Esophagus muscularis mucosa (tissue), 4 donors: ENCODE results near the gene RPL12. TPM values are rescaled to one million over a fixed set of nuclear protein-coding genes. Genes with fewer than 3 reads are reported as not detected.

Experiments
- DNase-seq: peaks from one replicate; pipeline ENCODE4 v3.0.0-alpha.2; 2017; ENCODE audit errors: extremely low spot score
- H3K27ac ChIP-seq, 4 donors: fragments of 200-600 bp; sonication (generic); replicated peaks in 1 of 4; 1 replicate in 3 of 4; 2 replicates in 1 of 4; pipeline ENCODE4 v1.5.1; 2016 to 2019; ENCODE audit warnings: mild to moderate bottlenecking in 1 of 4
- H3K27me3 ChIP-seq, 4 donors: fragments of 200-600 bp; sonication (generic); one replicate each; pipeline versions ENCODE4 v1.5.1 to v1.6.0; 2016 to 2019
- H3K36me3 ChIP-seq, 4 donors: fragments of 200-600 bp; sonication (generic); one replicate each; pipeline ENCODE4 v1.5.1; 2016 to 2019
- H3K4me1 ChIP-seq, 4 donors: fragments of 200-600 bp; sonication (generic); one replicate each; pipeline ENCODE4 v1.5.1; 2016 to 2019
- H3K4me3 ChIP-seq, 4 donors: fragments of 200-600 bp; sonication (generic); 1 replicate in 2 of 4; 2 replicates in 2 of 4; pipeline ENCODE4 v1.5.1; 2016 to 2019; ENCODE audit warnings: mild to moderate bottlenecking in 4 of 4, moderate library complexity in 1 of 4
- H3K9me3 ChIP-seq, 4 donors: fragments of 200-600 bp; sonication (generic); 1 replicate in 3 of 4; 2 replicates in 1 of 4; pipeline ENCODE4 v1.5.1; 2016 to 2019
- EP300 ChIP-seq: sonication (generic); formaldehyde crosslinking; IDR thresholded peaks from one replicate; pipeline ENCODE4 v1.6.1; 2017; ENCODE audit warnings: antibody characterized with exemption
- POLR2A ChIP-seq: fragments of 450-650 bp; IDR thresholded peaks from one replicate; pipeline ENCODE4 v1.6.1; 2017; ENCODE audit warnings: antibody characterized with exemption, moderate library complexity, mild to moderate bottlenecking, low read depth
- POLR2AphosphoS5 ChIP-seq, 2 donors: sonication (generic); formaldehyde crosslinking; IDR thresholded peaks; one replicate each; pipeline ENCODE4 v1.6.1; 2017; ENCODE audit warnings: antibody characterized with exemption in 2 of 2
- WGBS: methylation state at CpG from one replicate; pipeline ENCODE4 v1.1.5; 2018; 5-methylcytosine and 5-hydroxymethylcytosine counted together
- intact Hi-C: fragments of 100-400 bp; cut with DNase I; formaldehyde crosslinking; loops from one replicate; pipeline ENCODE4 v1.15.1; 2023
- total RNA-seq, 4 donors: library from RNA; depleted of rRNA; stranded (reverse); fragments of >200 nt; gene quantifications; one replicate each; pipeline versions ENCODE4 v1.1.0 to v1.2.1, GENCODE V29; 2016
- TF ChIP-seq, protein P1 (sequence below), 3 experiments: fragments of 200-600 bp in 2 of 3; fragments of 450-650 bp in 1 of 3; sonication (generic) in 2 of 3; IDR thresholded peaks; one replicate each; pipeline ENCODE4 v1.5.1; 2017 to 2019; ENCODE audit warnings: antibody characterized with exemption in 3 of 3, mild to moderate bottlenecking in 2 of 3, moderate library complexity in 1 of 3

The RPL12 gene
- total RNA-seq, 4 donors from 2014 or later = 880 to 2,334 (median 1,732) TPM

DNA sequence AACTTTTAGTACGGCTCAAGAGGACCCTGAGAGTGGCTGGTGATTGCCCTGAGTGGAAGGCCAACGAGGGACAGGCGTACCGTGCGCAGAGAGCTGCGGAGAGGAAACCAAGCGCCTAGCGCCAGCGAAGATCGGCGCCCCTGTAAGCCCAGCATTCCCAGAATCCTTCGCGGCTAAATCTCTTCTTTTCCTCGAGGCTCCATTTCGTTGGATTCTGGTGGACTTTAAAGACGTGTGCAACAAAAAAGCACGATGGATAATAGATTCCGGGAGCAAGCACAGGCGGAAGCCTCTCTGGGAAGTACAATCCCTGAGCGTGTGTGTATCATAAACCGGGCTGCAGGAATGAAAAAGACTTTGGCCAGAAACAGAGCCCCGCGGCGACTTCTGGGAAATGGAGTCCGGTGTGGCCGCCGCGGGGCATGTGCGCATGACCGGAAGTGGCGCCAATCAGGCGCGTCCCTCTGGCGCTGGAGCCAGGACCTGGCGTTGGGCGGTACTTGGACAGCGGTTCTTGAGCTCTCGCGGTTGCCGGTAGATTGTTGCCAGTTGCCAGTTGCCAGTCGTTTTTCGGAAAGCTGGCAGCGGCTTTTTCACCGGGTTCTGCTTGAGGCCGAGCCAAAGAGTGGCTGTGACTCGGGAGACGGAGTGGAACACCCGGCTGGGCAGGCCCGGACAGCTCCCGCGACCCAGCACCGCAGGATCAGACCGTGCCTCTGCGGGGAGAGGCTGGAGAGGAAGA, 27.1 kb downstream of the RPL12 start, which contains the start of gene ZNF79:
Gene ZNF79 (plus strand): TSS at position 449 of the 742 bp plus-strand sequence. CDS start 406 bp downstream, outside the sequence.
- Histone ChIP-seq H3K4me1 (peaks cover 30 to 55% (median 42%) of the 10 kb centered on the region in 4 donors), H3K27me3 (no peaks in the 10 kb centered on the region), H3K9me3 (no peaks in the 10 kb centered on the region), H3K27ac (peak within 1 kb of the TSS; percentile 83 to 94 (median 86)), H3K4me3 (peak within 1 kb of the TSS; percentile 70 to 90 (median 73)), H3K36me3 (peaks cover 7 to 11% (median 9%) of the 10 kb centered on the region in 4 donors)
- intact Hi-C loops = no loop called here
- TF ChIP-seq, protein P1, sequence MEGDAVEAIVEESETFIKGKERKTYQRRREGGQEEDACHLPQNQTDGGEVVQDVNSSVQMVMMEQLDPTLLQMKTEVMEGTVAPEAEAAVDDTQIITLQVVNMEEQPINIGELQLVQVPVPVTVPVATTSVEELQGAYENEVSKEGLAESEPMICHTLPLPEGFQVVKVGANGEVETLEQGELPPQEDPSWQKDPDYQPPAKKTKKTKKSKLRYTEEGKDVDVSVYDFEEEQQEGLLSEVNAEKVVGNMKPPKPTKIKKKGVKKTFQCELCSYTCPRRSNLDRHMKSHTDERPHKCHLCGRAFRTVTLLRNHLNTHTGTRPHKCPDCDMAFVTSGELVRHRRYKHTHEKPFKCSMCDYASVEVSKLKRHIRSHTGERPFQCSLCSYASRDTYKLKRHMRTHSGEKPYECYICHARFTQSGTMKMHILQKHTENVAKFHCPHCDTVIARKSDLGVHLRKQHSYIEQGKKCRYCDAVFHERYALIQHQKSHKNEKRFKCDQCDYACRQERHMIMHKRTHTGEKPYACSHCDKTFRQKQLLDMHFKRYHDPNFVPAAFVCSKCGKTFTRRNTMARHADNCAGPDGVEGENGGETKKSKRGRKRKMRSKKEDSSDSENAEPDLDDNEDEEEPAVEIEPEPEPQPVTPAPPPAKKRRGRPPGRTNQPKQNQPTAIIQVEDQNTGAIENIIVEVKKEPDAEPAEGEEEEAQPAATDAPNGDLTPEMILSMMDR (IDR thresholded peaks at IDR 0.05) = peak in 1 of 3 experiments; percentile 29
- TF ChIP-seq POLR2AphosphoS5 (IDR thresholded peaks at IDR 0.05) (peak; percentile 89 to 93), POLR2A (no peak)
- DNase-seq = peak; percentile 98
- 2% methylated on average over 49 of the region's 54 CpGs for WGBS

DNA sequence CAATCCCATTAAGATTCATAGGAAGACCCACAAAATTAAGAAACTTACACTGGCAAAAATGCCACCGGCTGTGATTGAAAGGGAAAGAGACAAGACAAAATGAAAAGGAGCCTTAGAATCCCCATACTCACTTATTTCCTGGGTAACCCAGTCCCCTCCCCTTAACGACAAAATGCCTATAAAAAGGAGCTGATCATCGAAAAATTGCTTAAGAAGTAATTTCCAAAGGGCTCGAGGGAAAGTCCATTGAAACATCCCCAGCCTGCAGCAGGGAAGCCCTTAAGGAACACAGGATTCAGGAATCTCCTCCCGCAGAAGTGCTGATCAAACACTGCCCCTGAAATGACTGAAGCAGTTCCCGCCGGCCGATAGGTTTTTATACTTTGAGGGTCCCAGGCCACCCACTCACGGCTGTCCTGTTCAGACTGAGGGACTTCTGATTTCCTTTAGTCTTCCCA, 27.7 kb downstream of the RPL12 start:
- Histone ChIP-seq H3K9me3 (no peaks in the 10 kb centered on the region), H3K27me3 (no peaks in the 10 kb centered on the region), H3K4me1 (peaks cover 30 to 55% (median 42%) of the 10 kb centered on the region in 4 donors), H3K4me3 (peak overlapping the region; percentile 70 to 90 (median 73)), H3K27ac (peak overlapping the region; percentile 83 to 94 (median 86)), H3K36me3 (peaks cover under 1 to 9% (median 3%) of the 10 kb centered on the region in 4 donors)
- WGBS = under 1% methylated on average over 9 of the region's 9 CpGs
- DNase-seq = no peak
- no peak for TF ChIP-seq POLR2AphosphoS5 (IDR thresholded peaks at IDR 0.05)
- TF ChIP-seq, protein P1 (IDR thresholded peaks at IDR 0.05) = no peak
- TF ChIP-seq EP300 = no peak
- no peak for TF ChIP-seq POLR2A
- intact Hi-C loops = no loop called here

- TF ChIP-seq, protein P1 (IDR thresholded peaks at IDR 0.05) = no peak
- TF ChIP-seq POLR2A = no peak
- TF ChIP-seq EP300 = no peak
- peak overlapping the region; percentile 70 to 90 (median 73) for H3K4me3 ChIP-seq
- 54% methylated on average over 4 of the region's 6 CpGs for WGBS
- intact Hi-C loops = no loop called here
- peak overlapping the region in 3 of 4 donors; percentile 84 to 94 (median 89) for H3K27ac ChIP-seq
- H3K27me3 ChIP-seq = no peaks in the 10 kb centered on the region
- DNase-seq = no peak
- H3K4me1 ChIP-seq = peaks cover 30 to 55% (median 42%) of the 10 kb centered on the region in 4 donors
- no peaks in the 10 kb centered on the region for H3K9me3 ChIP-seq
- peaks cover 0 to 4% (median 0%) of the 10 kb centered on the region in 4 donors for H3K36me3 ChIP-seq
Measured at GRCh38 chr9:127422787-127423186, 28.4 kb downstream of the RPL12 start.

DNA sequence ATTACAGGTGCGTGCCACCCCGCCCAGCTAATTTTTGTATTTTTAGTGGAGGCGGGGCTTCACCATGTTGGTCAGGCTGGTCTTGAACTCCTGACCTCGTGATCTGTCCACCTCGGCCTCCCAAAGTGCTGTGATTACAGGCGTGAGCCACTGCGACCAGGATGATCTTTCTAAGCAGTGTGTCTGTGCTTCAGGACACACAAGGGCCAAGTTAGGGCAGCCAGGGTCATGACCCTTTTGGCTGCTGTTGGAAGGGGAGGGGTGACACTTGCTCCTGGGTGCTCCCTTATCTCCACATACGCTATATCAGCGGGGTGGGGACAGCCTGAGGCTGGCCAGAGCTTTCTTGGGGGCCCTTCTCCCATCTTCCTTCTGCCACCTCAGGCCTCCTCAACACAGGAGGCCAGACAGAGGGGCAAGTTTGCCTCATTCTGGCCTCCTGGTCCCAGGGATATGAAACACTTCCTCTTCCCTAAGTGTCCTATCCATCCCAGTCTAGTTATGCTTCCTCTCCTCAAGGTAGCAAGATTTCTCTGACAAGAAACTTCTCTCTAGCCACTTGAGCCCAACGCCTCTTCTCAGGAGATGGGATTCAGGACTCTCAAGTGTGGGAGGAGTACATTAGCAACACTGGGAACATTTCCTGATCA, 28.9 kb downstream of the RPL12 start:
- Histone ChIP-seq H3K36me3 (peaks cover 0 to 4% (median 0%) of the 10 kb centered on the region in 4 donors), H3K4me1 (peaks cover 30 to 55% (median 40%) of the 10 kb centered on the region in 4 donors), H3K27ac (peak overlapping the region in 2 of 4 donors; percentile 89 to 94), H3K4me3 (peak overlapping the region in 1 of 4 donors; percentile 90), H3K9me3 (no peaks in the 10 kb centered on the region), H3K27me3 (no peaks in the 10 kb centered on the region)
- DNase-seq = no peak
- intact Hi-C loops = no loop called here
- WGBS = 82% methylated on average over 10 of the region's 10 CpGs
- TF ChIP-seq, protein P1 (IDR thresholded peaks at IDR 0.05) = no peak
- TF ChIP-seq EP300 (no peak), POLR2AphosphoS5 (IDR thresholded peaks at IDR 0.05) (no peak), POLR2A (no peak)
